ENCODE measurements around the gene TCTN2.

GRCh38 chr12:123681605-123682004 is 10.7 kb downstream of the TCTN2 start:
- TF ChIP-seq CTCF (IDR thresholded peaks at IDR 0.05) (no peak), POLR2A (IDR thresholded peaks at IDR 0.05) (no peak)

All from Peyer's patch (tissue), 4 donors.